Activated CD4-positive, alpha-beta T cell treated with anti-CD3 and anti-CD28 coated beads, Interleukin-2, Interleukin-6, amounts not matched to agents 100 ng/mL and 50 ng/mL, durations not matched to agents 16 hours and 8 hours (primary cell): ENCODE data around the gene BSND.

Experiments
- DNase-seq: peaks from one replicate; pipeline ENCODE4 v3.0.0-alpha.2; 2020

The BSND gene

GRCh38 chr1:54976747-54977146, 22.0 kb upstream of the BSND start:
- DNase-seq, result no peak

- no peak for DNase-seq
Observed at GRCh38 chr1:54977533-54978297, 21.0 kb upstream of the BSND start.

GRCh38 chr1:54978528-54979326, 20.0 kb upstream of the BSND start:
- DNase-seq, result no peak

GRCh38 chr1:54979327-54979891, 19.3 kb upstream of the BSND start:
- DNase-seq, result no peak

- DNase-seq, result no peak
Observed at GRCh38 chr1:54980046-54980527, 18.6 kb upstream of the BSND start.

- no peak for DNase-seq
Observed at GRCh38 chr1:54980528-54981241, 18.0 kb upstream of the BSND start, which contains the start of gene TMEM61. Gene TMEM61, plus strand, starts transcription at chr1:54980628. Its CDS starts 438 bp downstream, at chr1:54981066.

- DNase-seq, result no peak
Observed at GRCh38 chr1:54981466-54981865, 17.3 kb upstream of the BSND start.

GRCh38 chr1:54982739-54983138, 16.0 kb upstream of the BSND start:
- no peak for DNase-seq

GRCh38 chr1:54984131-54984842, 14.4 kb upstream of the BSND start:
- DNase-seq, result no peak

- no peak for DNase-seq
Observed at GRCh38 chr1:54985556-54985955, 13.2 kb upstream of the BSND start.

GRCh38 chr1:54986025-54986424, 12.7 kb upstream of the BSND start:
- DNase-seq, result no peak

- no peak for DNase-seq
Observed at GRCh38 chr1:54986533-54986932, 12.2 kb upstream of the BSND start.

- DNase-seq, result no peak
Observed at GRCh38 chr1:54987427-54987826, 11.3 kb upstream of the BSND start.

- no peak for DNase-seq
Observed at GRCh38 chr1:54987919-54988705, 10.6 kb upstream of the BSND start.

GRCh38 chr1:54988975-54989374, 9.8 kb upstream of the BSND start:
- no peak for DNase-seq

- no peak for DNase-seq
Observed at GRCh38 chr1:54989473-54989872, 9.3 kb upstream of the BSND start.

- no peak for DNase-seq
Observed at GRCh38 chr1:54989968-54990810, 8.5 kb upstream of the BSND start.

- DNase-seq, result no peak
Observed at GRCh38 chr1:54990916-54991315, 7.8 kb upstream of the BSND start.

- DNase-seq, result no peak
Observed at GRCh38 chr1:54991939-54992338, 6.8 kb upstream of the BSND start.

- no peak for DNase-seq
Observed at GRCh38 chr1:54993140-54993539, 5.6 kb upstream of the BSND start.
